ENCODE measurements around the gene RTN3.

DNA sequence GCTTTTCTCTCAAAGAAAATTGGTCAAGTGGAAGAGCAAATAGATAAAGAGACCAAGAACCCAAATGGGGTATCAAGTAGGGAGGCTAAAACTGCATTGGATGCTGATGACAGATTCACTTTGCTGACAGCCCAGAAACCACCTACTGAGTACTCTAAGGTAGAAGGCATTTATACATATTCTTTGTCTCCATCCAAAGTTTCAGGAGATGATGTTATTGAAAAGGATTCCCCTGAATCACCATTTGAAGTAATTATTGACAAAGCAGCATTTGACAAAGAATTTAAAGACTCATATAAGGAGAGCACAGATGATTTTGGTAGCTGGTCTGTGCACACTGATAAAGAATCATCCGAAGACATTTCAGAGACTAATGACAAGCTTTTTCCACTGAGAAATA lies 37.7 kb downstream of the RTN3 start:
- TF ChIP-seq POLR2AphosphoS5 (IDR thresholded peaks at IDR 0.05; ENCODE audit: low read depth, low read length) (no peak), SIN3A (IDR thresholded peaks at IDR 0.05; ENCODE audit: borderline replicate concordance, insufficient read depth, low read length) (no peak), REST (IDR thresholded peaks at IDR 0.05; ENCODE audit: insufficient read depth in 1 of 2, low read depth in 2 of 2, low read length in 2 of 2) (no peak)
